GM21717 (cell line): ENCODE data around the gene SCAF4.
A peak's percentile ranks its signal among the peaks of the same experiment; 100 is the strongest.
"Not testable (repeated sequence)": the region's sequence is repeated elsewhere in the genome, so short reads cannot be mapped to it uniquely, and the experiment has no call there.

ENCODE experiments used
- ATAC-seq: cut with Tn5 transposase; IDR thresholded peaks from one replicate; pipeline ENCODE4 v1.9.1; 2021; ENCODE audit warnings: mild to moderate bottlenecking, moderate library complexity; ENCODE audit not compliant: unreplicated experiment

SCAF4 gene

GRCh38 chr21:31743712-31744111 lies 11.8 kb upstream of the SCAF4 start:
- no peak for ATAC-seq

- ATAC-seq, result no peak
These were observed 9.2 kb upstream of the SCAF4 start for GRCh38 chr21:31741116-31741515.

GRCh38 chr21:31737586-31738397 lies 5.9 kb upstream of the SCAF4 start:
- not testable (repeated sequence) for ATAC-seq

- ATAC-seq, result no peak
These were observed 3.6 kb upstream of the SCAF4 start for GRCh38 chr21:31735511-31735992.

- no peak for ATAC-seq
These were observed 1.7 kb upstream of the SCAF4 start for GRCh38 chr21:31733551-31734149.

- ATAC-seq, result no peak
These were observed 956 bp upstream of the SCAF4 start for GRCh38 chr21:31732597-31733550.

- peak; percentile 24 for ATAC-seq
These were observed 662 bp downstream of the SCAF4 start for GRCh38 chr21:31731056-31731856.

GRCh38 chr21:31730712-31731055 lies 1.2 kb downstream of the SCAF4 start:
- ATAC-seq, result no peak

- ATAC-seq, result no peak
These were observed 2.1 kb downstream of the SCAF4 start for GRCh38 chr21:31729622-31730343.

GRCh38 chr21:31728952-31729351 lies 3.0 kb downstream of the SCAF4 start:
- ATAC-seq, result no peak

GRCh38 chr21:31728191-31728590 lies 3.7 kb downstream of the SCAF4 start:
- ATAC-seq, result no peak

GRCh38 chr21:31727181-31727580 lies 4.7 kb downstream of the SCAF4 start:
- no peak for ATAC-seq

- ATAC-seq, result no peak
These were observed 5.5 kb downstream of the SCAF4 start for GRCh38 chr21:31726407-31726806.

- ATAC-seq, result no peak
These were observed 6.6 kb downstream of the SCAF4 start for GRCh38 chr21:31725202-31725839.

GRCh38 chr21:31724552-31724951 lies 7.4 kb downstream of the SCAF4 start:
- ATAC-seq, result no peak

GRCh38 chr21:31721381-31721780 lies 10.5 kb downstream of the SCAF4 start:
- ATAC-seq, result no peak

- no peak for ATAC-seq
These were observed 11.2 kb downstream of the SCAF4 start for GRCh38 chr21:31720739-31721138.

- no peak for ATAC-seq
These were observed 11.6 kb downstream of the SCAF4 start for GRCh38 chr21:31720330-31720729.

- ATAC-seq, result no peak
These were observed 15.8 kb downstream of the SCAF4 start for GRCh38 chr21:31716106-31716505.
